Endodermal cell (in vitro differentiated cells): ENCODE results near the gene ZNF484. TPM values are rescaled to one million over a fixed set of nuclear protein-coding genes. Genes with fewer than 3 reads are reported as not detected.
"Not testable (repeated sequence)": the region's sequence is repeated elsewhere in the genome, so short reads cannot be mapped to it uniquely, and the experiment has no call there.

ENCODE experiments used
- DNase-seq: peaks from one replicate; pipeline ENCODE4 v3.0.0-alpha.2; 2017
- H3K27ac ChIP-seq: 2 replicates; pipeline ENCODE4 v1.5.1; 2013; ENCODE audit warnings: mild to moderate bottlenecking, low read depth, low read length, moderate library complexity
- H3K27me3 ChIP-seq: 2 replicates; pipeline ENCODE4 v1.6.1; 2013; ENCODE audit warnings: mild to moderate bottlenecking, low read length, moderate library complexity; ENCODE audit not compliant: insufficient read depth, control insufficient read depth, poor library complexity, severe bottlenecking
- H3K36me3 ChIP-seq: 2 replicates; pipeline ENCODE4 v1.7.0; 2013; ENCODE audit warnings: mild to moderate bottlenecking, low read length, moderate library complexity; ENCODE audit not compliant: control insufficient read depth, insufficient read depth
- H3K4me1 ChIP-seq: one replicate; pipeline ENCODE4 v1.7.0; 2013; ENCODE audit warnings: low read length; ENCODE audit not compliant: control insufficient read depth, insufficient read depth
- H3K4me3 ChIP-seq: 2 replicates; pipeline ENCODE4 v1.5.1; 2013; ENCODE audit warnings: mild to moderate bottlenecking, low read length, moderate library complexity
- H3K9ac ChIP-seq: 2 replicates; pipeline ENCODE4 v1.6.1; 2013; ENCODE audit warnings: mild to moderate bottlenecking, low read length, moderate library complexity; ENCODE audit not compliant: poor library complexity, severe bottlenecking; ENCODE audit errors: extremely low read depth
- H3K9me3 ChIP-seq: 2 replicates; pipeline ENCODE4 v1.6.1; 2013; ENCODE audit warnings: mild to moderate bottlenecking, low read length, moderate library complexity; ENCODE audit not compliant: control insufficient read depth
- H3K27ac Mint-ChIP-seq: 2 replicates; pipeline ENCODE4 v1.8.0; 2020; ENCODE audit warnings: mixed read lengths
- H3K27me3 Mint-ChIP-seq: 2 replicates; pipeline ENCODE4 v1.8.0; 2021; ENCODE audit warnings: mild to moderate bottlenecking, mixed read lengths; ENCODE audit not compliant: insufficient read depth
- H3K36me3 Mint-ChIP-seq: 2 replicates; pipeline ENCODE4 v1.8.0; 2020; ENCODE audit warnings: low read depth, mixed read lengths
- H3K4me1 Mint-ChIP-seq: 2 replicates; pipeline ENCODE4 v1.8.0; 2020; ENCODE audit warnings: mixed read lengths
- H3K4me3 Mint-ChIP-seq: 2 replicates; pipeline ENCODE4 v1.8.0; 2020; ENCODE audit warnings: mild to moderate bottlenecking, moderate library complexity, mixed read lengths
- H3K9me3 Mint-ChIP-seq: 2 replicates; pipeline ENCODE4 v1.8.0; 2020; ENCODE audit warnings: mild to moderate bottlenecking, mixed read lengths
- WGBS, 2 experiments: methylation state at CpG; one replicate each; pipeline versions ENCODE4 v1.1.5 to v1.1.7; 2013; ENCODE audit warnings: missing lambda C conversion rate in 2 of 2, mixed read lengths in 1 of 2; ENCODE audit not compliant: insufficient coverage in 1 of 2, insufficient read length in 1 of 2; 5-methylcytosine and 5-hydroxymethylcytosine counted together
- total RNA-seq, 2 donors: library from RNA; stranded (reverse); fragmentation: NEBNext Ultra II Directional in 1 of 2; extraction: Animal tissue kit (Norgen Biotek cat#: 25700) in 1 of 2; gene quantifications; 2 replicates in 1 of 2; 3 replicates in 1 of 2; pipeline ENCODE4 v1.2.1, GENCODE V29; 2021
- TF ChIP-seq, protein P1 (sequence below): fragments of 200-600 bp; sonication (generic); conservative IDR thresholded peaks from 2 replicates; pipeline ENCODE4 v1.5.0; 2021; ENCODE audit warnings: antibody characterized with exemption, mild to moderate bottlenecking

ZNF484 gene
- total RNA-seq, 2 donors from 2014 or later, result 9.3 to 17.7 TPM

DNA sequence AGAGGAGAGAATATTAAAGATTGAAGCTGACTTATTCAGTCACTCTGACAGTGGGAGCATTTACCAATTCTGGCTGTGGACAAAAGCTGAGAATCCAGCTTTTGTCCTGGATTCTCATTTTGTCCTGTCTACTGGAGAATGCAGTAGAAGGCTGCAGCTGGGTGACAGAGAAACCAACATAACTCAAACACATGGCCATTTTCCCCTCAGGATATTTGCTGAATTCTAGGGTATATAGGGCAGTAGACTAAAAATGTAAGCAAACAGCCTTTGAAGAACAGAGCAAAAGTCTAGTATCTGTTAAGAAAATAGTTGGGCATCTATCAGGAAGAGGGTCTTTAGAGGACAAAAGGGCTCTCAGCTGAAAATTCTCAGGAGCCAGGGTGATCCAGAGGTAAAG, 20.6 kb downstream of the ZNF484 start:
- H3K4me1 ChIP-seq, result peaks cover 3% of the 10 kb centered on the region
- no peak overlapping the region for H3K9ac ChIP-seq

DNA sequence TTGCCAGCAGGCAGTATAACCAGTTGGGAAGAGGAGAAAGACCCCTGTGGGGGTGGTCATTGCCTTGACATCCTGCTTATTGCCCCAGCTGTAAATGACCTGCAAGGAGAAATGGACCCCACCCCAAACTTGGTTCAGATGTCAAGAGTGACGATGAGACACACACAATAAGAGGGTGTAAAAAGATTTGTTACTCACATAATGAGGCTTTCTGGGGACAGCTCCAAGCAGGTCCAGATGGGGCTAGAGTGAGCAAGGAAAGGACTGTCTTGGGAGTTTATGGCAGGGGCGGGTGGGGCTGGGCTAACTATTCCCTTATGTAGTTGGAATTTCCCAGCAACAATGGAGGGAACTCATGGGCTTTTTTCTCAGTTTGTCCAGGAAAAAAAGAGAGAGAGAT, 24.1 kb downstream of the ZNF484 start:
- Histone ChIP-seq H3K9me3 (peaks cover 31% of the 10 kb centered on the region), H3K9ac (no peak overlapping the region), H3K4me1 (peaks cover 3% of the 10 kb centered on the region), H3K27me3 (no peaks in the 10 kb centered on the region), H3K4me3 (no peak overlapping the region), H3K27ac (no peak overlapping the region), H3K36me3 (peaks cover 52% of the 10 kb centered on the region)
- no peak for DNase-seq
- 50 to 71% methylated on average over 1 to 2 of the region's 2 CpGs for WGBS, 2 experiments
- Mint-ChIP-seq H3K4me1 (peaks cover 9% of the 10 kb centered on the region), H3K4me3 (no peak overlapping the region), H3K27me3 (no peaks in the 10 kb centered on the region), H3K36me3 (peaks cover 79% of the 10 kb centered on the region), H3K9me3 (peaks cover 25% of the 10 kb centered on the region), H3K27ac (no peak overlapping the region)
- TF ChIP-seq, protein P1, sequence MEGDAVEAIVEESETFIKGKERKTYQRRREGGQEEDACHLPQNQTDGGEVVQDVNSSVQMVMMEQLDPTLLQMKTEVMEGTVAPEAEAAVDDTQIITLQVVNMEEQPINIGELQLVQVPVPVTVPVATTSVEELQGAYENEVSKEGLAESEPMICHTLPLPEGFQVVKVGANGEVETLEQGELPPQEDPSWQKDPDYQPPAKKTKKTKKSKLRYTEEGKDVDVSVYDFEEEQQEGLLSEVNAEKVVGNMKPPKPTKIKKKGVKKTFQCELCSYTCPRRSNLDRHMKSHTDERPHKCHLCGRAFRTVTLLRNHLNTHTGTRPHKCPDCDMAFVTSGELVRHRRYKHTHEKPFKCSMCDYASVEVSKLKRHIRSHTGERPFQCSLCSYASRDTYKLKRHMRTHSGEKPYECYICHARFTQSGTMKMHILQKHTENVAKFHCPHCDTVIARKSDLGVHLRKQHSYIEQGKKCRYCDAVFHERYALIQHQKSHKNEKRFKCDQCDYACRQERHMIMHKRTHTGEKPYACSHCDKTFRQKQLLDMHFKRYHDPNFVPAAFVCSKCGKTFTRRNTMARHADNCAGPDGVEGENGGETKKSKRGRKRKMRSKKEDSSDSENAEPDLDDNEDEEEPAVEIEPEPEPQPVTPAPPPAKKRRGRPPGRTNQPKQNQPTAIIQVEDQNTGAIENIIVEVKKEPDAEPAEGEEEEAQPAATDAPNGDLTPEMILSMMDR, result no peak

More for the DNA sequence above, 20.6 kb downstream of the ZNF484 start:
- DNase-seq, result no peak
- Histone ChIP-seq H3K36me3 (peaks cover 48% of the 10 kb centered on the region), H3K27me3 (no peaks in the 10 kb centered on the region), H3K4me3 (no peak overlapping the region), H3K9me3 (peaks cover 18% of the 10 kb centered on the region), H3K27ac (no peak overlapping the region)
- TF ChIP-seq, protein P1, result no peak
- Mint-ChIP-seq H3K36me3 (peaks cover 73% of the 10 kb centered on the region), H3K27ac (no peak overlapping the region), H3K27me3 (no peaks in the 10 kb centered on the region), H3K4me3 (no peak overlapping the region), H3K9me3 (peaks cover 12% of the 10 kb centered on the region), H3K4me1 (peaks cover 9% of the 10 kb centered on the region)

DNA sequence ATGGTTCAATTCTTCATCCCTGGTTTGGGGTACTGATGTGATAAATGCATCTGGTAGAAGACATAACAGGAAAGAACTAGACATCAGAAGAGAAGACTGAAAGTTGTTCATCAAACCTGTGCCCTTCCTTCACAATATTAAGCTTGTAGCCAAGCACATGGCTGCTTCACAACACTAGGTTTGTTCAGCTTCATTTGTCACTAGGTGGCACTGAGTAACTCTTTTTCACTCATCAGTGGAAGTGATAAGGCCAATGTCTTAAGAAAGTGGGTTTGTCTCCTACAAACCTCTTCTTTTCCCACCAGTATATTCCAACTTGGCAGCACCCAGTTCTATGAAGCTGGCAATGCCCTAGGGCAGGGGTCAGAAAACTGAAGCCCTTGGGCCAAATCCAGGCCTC, 26.9 kb downstream of the ZNF484 start:
- Histone ChIP-seq H3K4me3 (no peak overlapping the region), H3K27me3 (no peaks in the 10 kb centered on the region), H3K4me1 (peaks cover 3% of the 10 kb centered on the region), H3K9ac (no peak overlapping the region), H3K27ac (no peak overlapping the region), H3K36me3 (peaks cover 77% of the 10 kb centered on the region), H3K9me3 (peaks cover 59% of the 10 kb centered on the region)
- no peaks in the 10 kb centered on the region for H3K27me3 Mint-ChIP-seq
- DNase-seq, result no peak
- H3K9me3 Mint-ChIP-seq, result peaks cover 53% of the 10 kb centered on the region
- H3K4me3 Mint-ChIP-seq, result no peak overlapping the region
- no peak overlapping the region for H3K27ac Mint-ChIP-seq
- TF ChIP-seq, protein P1, result peak; percentile 14
- peaks cover 86% of the 10 kb centered on the region for H3K36me3 Mint-ChIP-seq
- peaks cover 9% of the 10 kb centered on the region for H3K4me1 Mint-ChIP-seq

DNA sequence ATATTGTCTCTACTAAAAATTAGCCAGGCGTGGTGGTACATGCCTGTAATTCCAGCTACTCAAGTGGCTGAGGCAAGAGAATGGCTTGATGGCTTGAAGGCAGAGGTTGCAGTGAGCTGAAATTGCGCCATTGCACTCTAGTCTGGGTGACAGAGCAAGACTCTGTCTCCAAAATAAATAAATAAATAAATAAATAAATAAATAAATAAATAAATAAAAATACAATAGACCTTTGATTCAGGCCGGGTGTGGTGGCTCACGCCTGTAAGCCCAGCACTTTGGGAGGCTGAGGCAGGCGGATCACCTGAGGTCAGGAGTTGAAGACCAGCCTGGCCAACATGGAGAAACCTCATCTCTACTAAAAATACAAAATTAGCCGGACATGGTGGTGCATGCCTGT, 29.1 kb downstream of the ZNF484 start:
- H3K27me3 Mint-ChIP-seq, H3K9ac ChIP-seq, DNase-seq, H3K4me3 Mint-ChIP-seq, H3K4me1 ChIP-seq, H3K27ac ChIP-seq, H3K4me1 Mint-ChIP-seq, H3K27me3 ChIP-seq, H3K27ac Mint-ChIP-seq: not testable (repeated sequence)
- H3K4me3 ChIP-seq, result peak overlapping the region; percentile 42
- peaks cover 71% of the 10 kb centered on the region for H3K9me3 Mint-ChIP-seq
- peaks cover 74% of the 10 kb centered on the region for H3K36me3 ChIP-seq
- H3K36me3 Mint-ChIP-seq, result peaks cover 90% of the 10 kb centered on the region
- 90 to 100% methylated on average over 1 to 6 of the region's 6 CpGs for WGBS, 2 experiments
- H3K9me3 ChIP-seq, result peaks cover 80% of the 10 kb centered on the region
